GM19238 (cell line): ENCODE measurements around the gene USP5.
"Not testable (repeated sequence)": the region's sequence is repeated elsewhere in the genome, so short reads cannot be mapped to it uniquely, and the experiment has no call there.

Source experiments
- DNase-seq: peaks from one replicate; pipeline ENCODE4 v3.0.0; 2011; ENCODE audit warnings: low spot score; ENCODE audit not compliant: insufficient read length

USP5 gene

DNA sequence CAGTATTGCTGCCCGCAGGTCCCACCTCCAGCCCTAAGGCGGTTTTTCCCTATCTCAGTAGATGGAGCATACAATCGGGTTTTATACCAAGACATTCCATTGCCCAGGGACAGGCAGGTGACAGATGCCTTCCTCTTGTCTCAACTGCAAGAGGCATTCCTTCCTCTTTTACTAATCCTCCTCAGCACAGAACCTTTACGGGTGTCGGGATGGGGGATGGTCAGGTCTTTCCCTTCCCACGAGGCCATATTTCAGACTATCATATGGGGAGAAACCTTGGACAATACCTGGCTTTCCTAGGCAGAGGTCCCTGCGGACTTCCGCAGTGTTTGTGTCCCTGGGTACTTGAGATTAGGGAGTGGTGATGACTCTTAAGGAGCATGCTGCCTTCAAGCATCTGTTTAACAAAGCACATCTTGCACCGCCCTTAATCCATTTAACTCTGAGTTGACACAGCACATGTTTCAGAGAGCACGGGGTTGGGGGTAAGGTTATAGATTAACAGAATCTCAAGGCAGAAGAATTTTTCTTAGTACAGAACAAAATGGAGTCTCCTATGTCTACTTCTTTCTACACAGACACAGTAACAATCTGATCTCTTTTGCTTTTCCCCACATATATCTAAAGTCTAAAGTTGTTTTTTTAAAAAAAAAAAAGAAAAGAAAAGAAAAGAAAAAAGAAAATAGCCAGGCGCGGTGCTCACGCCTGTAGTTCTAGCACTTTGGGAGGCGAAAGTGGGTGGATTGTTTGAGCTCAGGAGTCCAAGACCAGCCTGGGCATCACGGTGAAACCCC is 34.5 kb downstream of the USP5 start:
- not testable (repeated sequence) for DNase-seq

DNA sequence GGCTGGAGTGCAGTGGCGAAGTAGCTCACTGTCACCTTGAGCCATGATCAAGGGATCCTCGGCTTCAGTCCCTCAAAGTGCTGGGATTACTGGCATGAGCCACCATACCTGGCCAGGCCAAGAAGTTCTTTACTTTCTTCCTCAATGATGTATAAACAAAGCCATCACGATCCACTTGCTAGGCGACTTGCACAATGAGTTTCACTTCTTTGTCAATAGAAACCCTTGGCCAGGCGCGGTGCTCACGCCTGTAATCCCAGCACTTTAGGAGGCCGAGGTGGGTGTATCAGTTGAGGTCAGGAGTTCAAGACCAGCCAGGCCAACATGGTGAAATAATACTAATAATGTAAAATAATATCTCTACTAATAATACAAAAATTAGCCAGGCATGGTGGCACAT is 35.5 kb downstream of the USP5 start:
- DNase-seq = no peak

- no peak for DNase-seq
Measured at GRCh38 chr12:6888360-6888759, 36.4 kb downstream of the USP5 start.

GRCh38 chr12:6888794-6889193 is 36.8 kb downstream of the USP5 start:
- DNase-seq = not testable (repeated sequence)

DNA sequence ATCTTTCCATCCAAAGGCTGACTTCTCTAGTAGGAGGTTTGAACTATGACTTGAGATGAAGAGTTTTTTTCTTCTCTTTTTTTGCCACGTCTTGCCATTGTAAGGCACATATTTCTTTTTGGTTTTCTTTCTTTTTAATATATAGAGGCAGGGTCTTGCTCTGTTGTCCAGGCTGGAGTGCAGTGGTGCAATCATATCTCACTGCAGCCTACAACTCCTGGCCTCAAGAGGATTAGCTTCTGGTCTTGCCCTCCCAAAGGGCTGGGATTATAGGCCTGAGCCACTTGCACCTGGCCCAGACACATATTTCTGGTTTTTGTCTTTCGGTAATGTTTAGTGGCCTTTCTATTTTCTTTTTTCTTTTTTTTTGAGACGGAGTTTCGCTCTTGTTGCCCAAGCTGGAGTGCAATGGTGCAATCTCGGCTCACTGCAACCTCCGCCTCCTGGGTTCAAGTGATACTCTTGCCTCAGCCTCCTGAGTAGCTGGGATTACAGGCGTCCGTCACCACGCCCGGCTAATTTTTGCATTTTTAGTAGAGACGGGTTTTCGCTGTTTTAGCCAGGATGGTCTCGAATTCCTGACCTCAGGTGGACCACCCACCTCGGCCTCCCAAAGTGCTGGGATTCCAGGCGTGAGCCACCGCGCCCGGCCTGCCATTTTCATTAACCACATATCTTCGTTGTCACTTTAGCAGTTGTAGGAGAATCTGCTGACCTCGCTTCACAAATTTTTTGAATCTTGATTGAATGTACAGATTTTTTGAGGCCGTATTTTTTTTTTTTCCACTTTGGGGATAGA is 38.0 kb downstream of the USP5 start:
- DNase-seq = not testable (repeated sequence)

- DNase-seq = peak; percentile 95
Measured at GRCh38 chr12:6890789-6891645, 39.1 kb downstream of the USP5 start.

GRCh38 chr12:6891646-6892001 is 39.7 kb downstream of the USP5 start:
- no peak for DNase-seq

- not testable (repeated sequence) for DNase-seq
Measured at GRCh38 chr12:6892683-6893082, 40.7 kb downstream of the USP5 start.

GRCh38 chr12:6894321-6894720 is 42.4 kb downstream of the USP5 start:
- no peak for DNase-seq

GRCh38 chr12:6896846-6897435 is 45.0 kb downstream of the USP5 start:
- DNase-seq = no peak

GRCh38 chr12:6899427-6899826 is 47.5 kb downstream of the USP5 start:
- DNase-seq = no peak

GRCh38 chr12:6899837-6900519 is 48.0 kb downstream of the USP5 start:
- DNase-seq = no peak

GRCh38 chr12:6902448-6902847 is 50.5 kb downstream of the USP5 start:
- no peak for DNase-seq

DNA sequence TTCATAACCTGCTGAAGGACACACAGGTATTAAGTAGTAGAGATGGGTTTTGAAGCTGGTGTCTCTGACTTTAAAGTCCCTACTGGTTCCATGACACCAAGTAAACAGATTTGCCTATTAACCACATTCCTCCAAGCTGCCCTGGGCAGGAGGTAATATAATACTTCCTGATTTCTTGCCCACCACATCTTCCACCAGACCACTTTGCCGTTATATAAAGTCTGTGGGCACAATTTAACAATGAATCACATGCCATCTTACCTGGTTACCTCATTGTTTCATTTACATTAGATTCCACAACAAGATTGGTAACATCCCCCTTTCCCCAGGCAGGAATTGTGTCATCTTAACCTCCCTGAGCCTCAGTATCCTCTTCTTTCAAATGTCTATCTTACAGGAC is 51.8 kb downstream of the USP5 start:
- DNase-seq = no peak

DNA sequence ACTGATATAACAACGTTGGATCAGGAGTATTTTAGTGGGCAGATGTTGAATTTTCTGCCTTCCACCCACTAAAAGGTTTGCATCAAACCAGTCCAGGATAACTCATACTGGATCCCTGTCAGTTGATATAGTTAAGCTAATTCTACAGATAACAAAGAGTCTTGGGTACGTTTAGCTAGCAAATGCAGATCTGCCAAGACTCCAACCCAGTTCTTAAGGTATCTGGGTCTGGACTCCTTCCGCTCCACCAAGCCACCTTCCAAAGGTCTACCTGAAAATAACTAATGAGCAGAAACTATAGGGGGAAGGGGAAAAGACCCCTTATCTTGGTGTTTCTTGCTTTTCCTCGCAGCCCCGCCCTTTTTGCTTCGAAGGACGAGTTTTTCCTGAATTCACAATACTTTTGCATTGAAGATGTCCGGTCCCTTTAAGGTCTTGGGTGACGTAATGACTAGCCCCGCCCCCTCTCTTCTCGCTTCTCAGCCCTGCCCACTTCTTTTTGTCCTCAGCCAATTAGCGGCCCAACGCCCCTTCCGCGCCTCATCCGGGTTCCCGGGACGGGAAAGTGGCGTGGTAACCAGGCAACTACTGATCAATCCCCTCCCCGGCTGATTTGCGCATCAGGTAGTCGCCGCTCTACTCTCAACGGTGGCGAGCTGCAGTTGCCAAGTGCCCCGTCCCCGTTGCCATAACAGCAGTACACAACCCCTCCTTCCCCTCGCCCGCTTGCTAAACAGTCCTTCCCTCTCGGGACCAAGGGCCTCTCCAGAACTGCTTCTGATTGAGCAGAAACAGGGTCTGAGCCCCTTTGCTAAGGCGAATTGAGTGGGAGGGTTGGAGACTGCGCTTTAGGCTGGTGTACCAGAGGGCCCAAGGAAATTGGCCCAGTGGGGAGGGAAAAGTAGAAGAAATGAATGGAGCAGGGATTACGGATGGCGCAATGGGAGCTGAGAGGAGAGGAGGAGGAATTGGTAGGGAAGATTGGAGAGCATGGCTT is 52.6 kb downstream of the USP5 start, which contains the start of gene LRRC23:
LRRC23 (plus strand) TSS at position 543 of the 997 bp plus-strand sequence. CDS start 812 bp downstream, outside the sequence.
- DNase-seq = peak; percentile 92

DNA sequence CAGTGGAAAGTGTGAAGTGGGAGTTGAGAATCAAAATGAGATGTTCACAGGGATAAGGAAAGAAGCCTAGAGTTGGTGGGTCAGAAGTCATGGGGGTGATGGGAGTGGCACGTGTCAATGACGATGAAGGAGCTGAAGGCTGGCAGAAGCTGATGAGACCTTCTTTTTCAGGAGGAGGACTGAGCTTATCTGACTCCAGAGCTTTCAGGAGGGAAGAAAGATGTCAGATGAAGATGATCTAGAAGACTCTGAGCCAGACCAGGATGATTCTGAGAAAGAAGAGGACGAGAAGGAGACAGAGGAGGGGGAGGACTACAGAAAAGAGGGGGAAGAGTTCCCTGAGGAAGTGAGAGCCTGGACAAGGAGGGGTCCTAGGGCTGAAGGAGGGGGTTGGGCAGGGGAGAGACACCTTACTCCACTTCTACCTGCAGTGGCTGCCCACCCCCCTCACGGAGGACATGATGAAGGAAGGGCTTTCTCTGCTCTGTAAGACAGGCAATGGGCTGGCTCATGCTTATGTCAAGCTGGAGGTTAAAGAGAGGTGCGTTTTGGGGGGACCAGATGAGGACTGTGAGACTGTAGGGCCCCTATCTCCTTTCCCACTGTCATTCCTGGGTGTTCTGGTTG is 53.6 kb downstream of the USP5 start:
- DNase-seq = no peak

DNA sequence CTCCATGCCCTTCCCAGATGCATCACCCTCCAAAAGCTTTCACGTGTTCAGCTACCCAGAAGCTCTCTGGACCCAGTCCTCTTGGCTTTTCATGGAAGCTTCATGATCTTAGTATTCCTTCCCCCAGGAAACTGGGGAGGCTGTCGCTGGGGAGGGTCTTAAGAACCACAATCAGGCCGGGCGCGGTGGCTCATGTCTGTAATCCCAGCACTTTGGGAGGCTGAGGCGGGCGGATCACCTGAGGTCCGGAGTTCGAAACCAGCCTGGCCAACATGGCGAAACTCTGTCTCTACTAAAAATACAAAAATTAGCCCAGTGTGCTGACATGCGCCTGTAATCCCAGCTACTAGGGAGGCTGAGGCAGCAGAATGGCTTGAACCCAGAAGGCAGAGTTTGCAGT is 56.2 kb downstream of the USP5 start:
- DNase-seq = not testable (repeated sequence)

- DNase-seq = no peak
Measured at GRCh38 chr12:6909421-6910145, 57.6 kb downstream of the USP5 start.
